Bronchial epithelial cell (primary cell): ENCODE results near the gene OXT. TPM values are rescaled to one million over a fixed set of nuclear protein-coding genes. Genes with fewer than 3 reads are reported as not detected.

Experiments used
- DNase-seq: peaks from one replicate; pipeline ENCODE4 v3.0.0-alpha.2; 2010; ENCODE audit warnings: low read depth
- FAIRE-seq: peaks from 2 replicates; lab custom pipeline; 2011; peaks lifted over from hg19 to GRCh38; lab: Jason Lieb, UNC
- H3K27me3 ChIP-seq: 2 replicates; pipeline ENCODE4 v1.5.1; 2011; ENCODE audit warnings: low read length; ENCODE audit not compliant: control insufficient read depth, insufficient read depth
- H3K36me3 ChIP-seq: 2 replicates; pipeline ENCODE4 v1.5.1; 2011; ENCODE audit warnings: low read length; ENCODE audit not compliant: control insufficient read depth, insufficient read depth
- H3K4me3 ChIP-seq: 2 replicates; pipeline ENCODE4 v1.5.1; 2011; ENCODE audit warnings: mild to moderate bottlenecking, low read depth, low read length, control low read depth
- CTCF ChIP-seq: IDR thresholded peaks from 2 replicates; pipeline ENCODE4 v1.5.1; 2011; ENCODE audit warnings: mild to moderate bottlenecking, moderate library complexity, low read length, control low read depth, inconsistent platforms; ENCODE audit not compliant: insufficient read depth, severe bottlenecking
- total RNA-seq: library from RNA; depleted of rRNA; stranded (reverse); fragments of >200 nt; gene quantifications from 2 replicates; pipeline ENCODE4 v1.2.1, GENCODE V29; 2014

Gene OXT
- total RNA-seq, 1 donor from 2014 or later, result not detected

- no peak for FAIRE-seq
- no peak overlapping the region for H3K4me3 ChIP-seq
- TF ChIP-seq CTCF, result no peak
- no peaks in the 10 kb centered on the region for H3K27me3 ChIP-seq
- peaks cover 6% of the 10 kb centered on the region for H3K36me3 ChIP-seq
- DNase-seq, result no peak
These were observed 28.8 kb upstream of the OXT start for GRCh38 chr20:3042625-3043024.

- FAIRE-seq, result no peak
These were observed 28.1 kb upstream of the OXT start, which contains the start of gene GNRH2 for GRCh38 chr20:3043322-3043721. TSS of gene GNRH2 (plus strand) at chr20:3043622. CDS start at chr20:3044415, 793 bp downstream.

GRCh38 chr20:3044336-3044965 is 27.0 kb upstream of the OXT start:
- no peaks in the 10 kb centered on the region for H3K27me3 ChIP-seq
- no peak overlapping the region for H3K4me3 ChIP-seq
- no peak for DNase-seq
- no peak for FAIRE-seq
- peaks cover 9% of the 10 kb centered on the region for H3K36me3 ChIP-seq
- no peak for TF ChIP-seq CTCF

More at GRCh38 chr20:3043322-3043721, 28.1 kb upstream of the OXT start, which contains the start of gene GNRH2:
- no peaks in the 10 kb centered on the region for H3K27me3 ChIP-seq
- peaks cover 4% of the 10 kb centered on the region for H3K36me3 ChIP-seq
- no peak within 1 kb of the TSS for H3K4me3 ChIP-seq
- TF ChIP-seq CTCF, result no peak
- no peak for DNase-seq

- TF ChIP-seq CTCF, result no peak
- FAIRE-seq, result no peak
- peaks cover 12% of the 10 kb centered on the region for H3K36me3 ChIP-seq
- peak overlapping the region; percentile 75 for H3K4me3 ChIP-seq
- peak; percentile 72 for DNase-seq
- no peaks in the 10 kb centered on the region for H3K27me3 ChIP-seq
These were observed 26.2 kb upstream of the OXT start for GRCh38 chr20:3045042-3045815.

GRCh38 chr20:3045816-3046676 is 25.4 kb upstream of the OXT start, which contains the start of gene MRPS26:
TSS of gene MRPS26 (plus strand) at chr20:3046052. CDS start at chr20:3046069, 17 bp downstream.
- no peaks in the 10 kb centered on the region for H3K27me3 ChIP-seq
- peaks cover 12% of the 10 kb centered on the region for H3K36me3 ChIP-seq
- peak; percentile 65 for DNase-seq
- peak within 1 kb of the TSS; percentile 75 for H3K4me3 ChIP-seq
- TF ChIP-seq CTCF, result no peak
- FAIRE-seq, result no peak
